Upper lobe of left lung (tissue), 6 donors: ENCODE results near the gene C10orf71. TPM values are rescaled to one million over a fixed set of nuclear protein-coding genes. Genes with fewer than 3 reads are reported as not detected.

Experiments used
- ATAC-seq, 2 donors: fragments of 200-7000 bp; cut with Tn5 transposase; one replicate each; pipeline ENCODE4 v1.9.1; 2022; ENCODE audit warnings: mild to moderate bottlenecking in 2 of 2, moderate library complexity in 2 of 2; ENCODE audit not compliant: low FRiP score in 2 of 2
- DNase-seq, 2 donors: peaks; one replicate each; pipeline ENCODE4 v3.0.0-alpha.2; 2019 to 2020
- H3K27ac ChIP-seq, 4 donors: fragments of 200-600 bp; sonication (generic); one replicate each; pipeline ENCODE4 v1.5.1; 2016 to 2019
- H3K27me3 ChIP-seq, 4 donors: fragments of 200-600 bp; sonication (generic); one replicate each; pipeline ENCODE4 v1.5.1; 2017 to 2019
- H3K36me3 ChIP-seq, 4 donors: fragments of 200-600 bp; sonication (generic); one replicate each; pipeline ENCODE4 v1.5.1; 2016 to 2019
- H3K4me1 ChIP-seq, 4 donors: fragments of 200-600 bp; sonication (generic); one replicate each; pipeline ENCODE4 v1.5.1; 2018 to 2019
- H3K4me3 ChIP-seq, 4 donors: fragments of 200-600 bp; sonication (generic); one replicate each; pipeline ENCODE4 v1.5.1; 2017 to 2019; ENCODE audit warnings: mild to moderate bottlenecking in 2 of 4, moderate library complexity in 1 of 4
- H3K9me3 ChIP-seq, 4 donors: fragments of 200-600 bp; sonication (generic); one replicate each; pipeline ENCODE4 v1.5.1; 2018 to 2019
- EP300 ChIP-seq, 4 donors: sonication (generic); formaldehyde crosslinking; IDR thresholded peaks; one replicate each; pipeline ENCODE4 v1.5.1; 2017; ENCODE audit warnings: antibody characterized with exemption in 4 of 4, control low read depth in 2 of 4
- POLR2A ChIP-seq, 4 donors: fragments of 450-650 bp; IDR thresholded peaks; one replicate each; pipeline ENCODE4 v1.5.1; 2016 to 2017; ENCODE audit warnings: antibody characterized with exemption in 4 of 4, mild to moderate bottlenecking in 2 of 4
- POLR2AphosphoS5 ChIP-seq, 2 donors: sonication (generic); formaldehyde crosslinking; IDR thresholded peaks; one replicate each; pipeline ENCODE4 v1.5.1; 2017; ENCODE audit warnings: antibody characterized with exemption in 2 of 2
- WGBS, 2 donors: methylation state at CpG; one replicate each; pipeline ENCODE4 v1.1.5; 2017 to 2018; 5-methylcytosine and 5-hydroxymethylcytosine counted together
- total RNA-seq, 6 donors: library from RNA; depleted of rRNA in 4 of 6; stranded (reverse); fragments of >200 nt in 4 of 6; gene quantifications; one replicate each; pipeline versions ENCODE4 v1.1.0 to v1.2.1, GENCODE V29; 2016 to 2021
- TF ChIP-seq, protein P1 (sequence below), 6 experiments: fragments of 450-650 bp in 4 of 6; fragments of 200-600 bp in 2 of 6; sonication (generic) in 2 of 6; IDR thresholded peaks; one replicate each; pipeline ENCODE4 v1.5.1; 2016 to 2019; ENCODE audit warnings: antibody characterized with exemption in 6 of 6
- donor health status: DM: no; HTN: no; CAD: no; lungs with moderate emphysema.
- donor health status: DM: no; HTN: yes; CAD: no; lungs with severe emphysema.

Gene C10orf71
- not detected for total RNA-seq

GRCh38 chr10:49298983-49299815, at the start of gene C10orf71:
Gene C10orf71 (plus strand): TSS chr10:49299170. CDS start chr10:49322546, 23,376 bp downstream.
- peaks cover 0 to 7% (median 5%) of the 10 kb centered on the region in 4 donors for H3K4me1 ChIP-seq
- ATAC-seq (no peak), DNase-seq (no peak)
- H3K4me3 ChIP-seq: no peak within 1 kb of the TSS
- H3K36me3 ChIP-seq: no peaks in the 10 kb centered on the region
- WGBS, 2 donors: 69 to 72% methylated on average over 26 to 27 of the region's 27 CpGs
- no peak within 1 kb of the TSS for H3K27ac ChIP-seq
- no peaks in the 10 kb centered on the region for H3K27me3 ChIP-seq
- no peaks in the 10 kb centered on the region for H3K9me3 ChIP-seq
- TF ChIP-seq POLR2AphosphoS5 (IDR thresholded peaks at IDR 0.05): no peak
- no peak for TF ChIP-seq EP300 (IDR thresholded peaks at IDR 0.05)
- TF ChIP-seq, protein P1, sequence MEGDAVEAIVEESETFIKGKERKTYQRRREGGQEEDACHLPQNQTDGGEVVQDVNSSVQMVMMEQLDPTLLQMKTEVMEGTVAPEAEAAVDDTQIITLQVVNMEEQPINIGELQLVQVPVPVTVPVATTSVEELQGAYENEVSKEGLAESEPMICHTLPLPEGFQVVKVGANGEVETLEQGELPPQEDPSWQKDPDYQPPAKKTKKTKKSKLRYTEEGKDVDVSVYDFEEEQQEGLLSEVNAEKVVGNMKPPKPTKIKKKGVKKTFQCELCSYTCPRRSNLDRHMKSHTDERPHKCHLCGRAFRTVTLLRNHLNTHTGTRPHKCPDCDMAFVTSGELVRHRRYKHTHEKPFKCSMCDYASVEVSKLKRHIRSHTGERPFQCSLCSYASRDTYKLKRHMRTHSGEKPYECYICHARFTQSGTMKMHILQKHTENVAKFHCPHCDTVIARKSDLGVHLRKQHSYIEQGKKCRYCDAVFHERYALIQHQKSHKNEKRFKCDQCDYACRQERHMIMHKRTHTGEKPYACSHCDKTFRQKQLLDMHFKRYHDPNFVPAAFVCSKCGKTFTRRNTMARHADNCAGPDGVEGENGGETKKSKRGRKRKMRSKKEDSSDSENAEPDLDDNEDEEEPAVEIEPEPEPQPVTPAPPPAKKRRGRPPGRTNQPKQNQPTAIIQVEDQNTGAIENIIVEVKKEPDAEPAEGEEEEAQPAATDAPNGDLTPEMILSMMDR (IDR thresholded peaks at IDR 0.05): no peak
- no peak for TF ChIP-seq POLR2A (IDR thresholded peaks at IDR 0.05)

- no peaks in the 10 kb centered on the region for H3K9me3 ChIP-seq
- no peak for DNase-seq
- H3K4me1 ChIP-seq: peaks cover 0 to 7% (median 0%) of the 10 kb centered on the region in 4 donors
- H3K4me3 ChIP-seq: no peak overlapping the region
- H3K27me3 ChIP-seq: no peaks in the 10 kb centered on the region
- ATAC-seq: no peak
- H3K36me3 ChIP-seq: no peaks in the 10 kb centered on the region
- H3K27ac ChIP-seq: no peak overlapping the region
- TF ChIP-seq, protein P1 (IDR thresholded peaks at IDR 0.05): no peak
- TF ChIP-seq POLR2A (IDR thresholded peaks at IDR 0.05): no peak
- TF ChIP-seq EP300 (IDR thresholded peaks at IDR 0.05): no peak
- TF ChIP-seq POLR2AphosphoS5 (IDR thresholded peaks at IDR 0.05): no peak
- 86 to 90% methylated on average over 11 of the region's 11 CpGs for WGBS, 2 donors
Observed at GRCh38 chr10:49252313-49253034, 46.5 kb upstream of the C10orf71 start.

DNA sequence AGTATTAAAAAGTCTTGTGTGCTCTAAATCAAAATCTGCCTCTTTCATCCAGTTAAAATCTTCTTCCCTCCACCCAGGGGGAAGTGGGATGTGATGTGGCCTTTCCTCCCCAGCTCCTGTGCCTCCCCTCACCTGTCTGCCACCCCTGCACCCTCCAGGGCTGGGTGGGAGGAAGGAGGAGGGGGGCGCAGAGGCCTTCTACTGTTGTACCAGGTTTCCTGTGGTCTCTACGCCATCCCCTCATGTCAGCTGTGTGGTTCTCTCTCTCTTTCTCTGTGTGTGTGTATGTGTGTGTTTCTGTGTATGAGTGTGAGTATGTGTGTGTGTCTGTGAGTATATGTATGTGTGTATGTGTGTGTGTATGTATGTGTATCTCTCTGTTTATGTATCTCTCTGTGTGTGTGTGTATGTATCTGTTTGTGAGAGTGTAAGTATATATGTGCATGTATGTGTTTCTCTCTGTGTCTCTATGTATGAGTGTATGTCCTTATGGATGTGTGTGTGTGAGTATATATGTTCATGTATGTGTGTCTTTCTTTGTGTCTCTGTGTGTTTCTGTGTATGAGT, 45.5 kb upstream of the C10orf71 start:
- no peaks in the 10 kb centered on the region for H3K27me3 ChIP-seq
- TF ChIP-seq POLR2A (IDR thresholded peaks at IDR 0.05): no peak
- no peak for TF ChIP-seq POLR2AphosphoS5 (IDR thresholded peaks at IDR 0.05)
- no peak for TF ChIP-seq EP300 (IDR thresholded peaks at IDR 0.05)
- TF ChIP-seq, protein P1 (IDR thresholded peaks at IDR 0.05): no peak
- H3K27ac ChIP-seq: no peak overlapping the region
- H3K36me3 ChIP-seq: no peaks in the 10 kb centered on the region
- WGBS, 2 donors: 70 to 72% methylated on average over 2 of the region's 2 CpGs
- peaks cover 0 to 7% (median 0%) of the 10 kb centered on the region in 4 donors for H3K4me1 ChIP-seq
- H3K4me3 ChIP-seq: no peak overlapping the region
- H3K9me3 ChIP-seq: no peaks in the 10 kb centered on the region
- DNase-seq (no peak), ATAC-seq (peak in 1 of 2 donors; percentile 40)

DNA sequence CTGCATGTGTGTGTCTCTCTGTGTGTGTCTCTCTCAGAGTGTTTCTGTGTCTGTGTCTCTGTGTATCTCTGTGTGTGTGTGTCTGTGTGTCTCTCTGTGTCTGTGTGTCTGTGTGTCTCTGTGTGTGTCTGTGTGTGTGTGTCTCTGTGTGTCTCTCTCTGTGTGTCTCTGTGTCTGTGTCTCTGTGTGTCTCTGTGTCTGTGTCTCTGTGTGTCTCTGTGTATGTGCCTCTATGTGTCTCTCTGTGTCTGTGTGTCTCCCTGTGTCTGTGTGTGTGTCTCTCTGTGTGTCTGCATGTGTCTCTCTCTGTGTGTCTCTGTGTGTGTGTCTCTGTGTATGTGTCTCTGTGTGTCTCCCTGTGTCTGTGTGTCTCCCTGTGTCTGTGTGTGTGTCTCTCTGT, 44.8 kb upstream of the C10orf71 start:
- no peaks in the 10 kb centered on the region for H3K36me3 ChIP-seq
- peaks cover 0 to 7% (median 0%) of the 10 kb centered on the region in 4 donors for H3K4me1 ChIP-seq
- H3K9me3 ChIP-seq: no peaks in the 10 kb centered on the region
- ATAC-seq (peak in 1 of 2 donors; percentile 62), DNase-seq (no peak)
- no peak overlapping the region for H3K27ac ChIP-seq
- H3K4me3 ChIP-seq: no peak overlapping the region
- TF ChIP-seq, protein P1 (IDR thresholded peaks at IDR 0.05): no peak
- no peak for TF ChIP-seq POLR2AphosphoS5 (IDR thresholded peaks at IDR 0.05)
- no peak for TF ChIP-seq EP300 (IDR thresholded peaks at IDR 0.05)
- TF ChIP-seq POLR2A (IDR thresholded peaks at IDR 0.05): no peak
- no peaks in the 10 kb centered on the region for H3K27me3 ChIP-seq
